Endothelial cell of umbilical vein (primary cell): Measurements from ENCODE around the gene MYO7B. TPM values are rescaled to one million over a fixed set of nuclear protein-coding genes. Genes with fewer than 3 reads are reported as not detected.

Experiments used
- BruUV-seq: library from RNA; stranded (reverse); fragments of 400-500 nt; replicated peaks from 2 replicates; lab custom pipeline; 2021; lab: Mats Ljungman, UMichigan
- CTCF ChIA-PET: fragments of 300-600, 350-600 bp; sonication (Branson Sonifier 250); formaldehyde crosslinking; loops from one replicate; lab custom pipeline; 2021; ENCODE audit warnings: antibody characterized with exemption, inconsistent platforms; lab: Charles Lee
- POLR2A ChIA-PET: fragments of 300-600, 350-600 bp; sonication (Branson Sonifier 250); formaldehyde crosslinking; loops from one replicate; lab custom pipeline; 2021; ENCODE audit warnings: antibody characterized with exemption, inconsistent platforms; lab: Charles Lee
- DNase-seq: peaks from one replicate; pipeline ENCODE4 v3.0.0-alpha.2; 2011; ENCODE audit warnings: low read depth, low spot score
- FAIRE-seq: peaks from 2 replicates; lab custom pipeline; 2011; peaks lifted over from hg19 to GRCh38; lab: Jason Lieb, UNC
- H2AFZ ChIP-seq: 2 replicates; pipeline ENCODE4 v1.6.0; 2012; ENCODE audit warnings: low read depth, low read length, control low read depth, inconsistent platforms
- H3K27ac ChIP-seq: 2 replicates; pipeline ENCODE4 v1.5.1; 2011; ENCODE audit warnings: low read depth, mild to moderate bottlenecking, control low read depth, low read length, moderate library complexity; ENCODE audit not compliant: insufficient read depth
- H3K27me3 ChIP-seq, 2 experiments: 2 replicates each; pipeline versions ENCODE4 v1.6.0 to v1.6.1; 2011; ENCODE audit warnings: low read length in 2 of 2, mixed read lengths in 1 of 2; ENCODE audit not compliant: control insufficient read depth in 2 of 2, insufficient read depth in 2 of 2
- H3K36me3 ChIP-seq, 2 experiments: 2 replicates in 1 of 2; 3 replicates in 1 of 2; pipeline ENCODE4 v1.5.1; 2011; ENCODE audit warnings: low read length in 2 of 2, mild to moderate bottlenecking in 1 of 2, moderate library complexity in 1 of 2; ENCODE audit not compliant: control insufficient read depth in 2 of 2, insufficient read depth in 2 of 2; ENCODE audit errors: extremely low read depth in 1 of 2
- H3K4me1 ChIP-seq: 3 replicates; pipeline ENCODE4 v1.5.1; 2011; ENCODE audit warnings: mild to moderate bottlenecking, low read length; ENCODE audit not compliant: control insufficient read depth, insufficient read depth; ENCODE audit errors: extremely low read depth
- H3K4me2 ChIP-seq: 2 replicates; pipeline ENCODE4 v1.6.1; 2011; ENCODE audit warnings: low read length, control low read depth, mixed read lengths; ENCODE audit not compliant: insufficient read depth
- H3K4me3 ChIP-seq, 3 experiments: fragments of 200-600 bp in 1 of 3; sonication (generic), shearing (Covaris generic) in 1 of 3; replicated peaks in 1 of 3; 2 replicates each; pipeline ENCODE4 v1.5.1; 2011 to 2016; ENCODE audit warnings: control low read depth in 3 of 3, low read length in 3 of 3, mild to moderate bottlenecking in 2 of 3, inconsistent platforms in 1 of 3, low read depth in 1 of 3, moderate library complexity in 1 of 3; ENCODE audit not compliant: insufficient read depth in 1 of 3
- H3K79me2 ChIP-seq: 2 replicates; pipeline ENCODE4 v1.6.0; 2012; ENCODE audit warnings: low read length, inconsistent platforms; ENCODE audit not compliant: control insufficient read depth, insufficient read depth
- H3K9ac ChIP-seq: replicated peaks from 2 replicates; pipeline ENCODE3; 2011; ENCODE audit warnings: low read length, control low read depth; ENCODE audit not compliant: insufficient read depth; ENCODE audit errors: extremely low read depth
- H3K9me1 ChIP-seq: replicated peaks from 3 replicates; pipeline ENCODE4 v1.6.0; 2011; ENCODE audit warnings: mild to moderate bottlenecking, low read length; ENCODE audit not compliant: control insufficient read depth, insufficient read depth; ENCODE audit errors: extremely low read depth
- H3K9me3 ChIP-seq: replicated peaks from 2 replicates; pipeline ENCODE4 v1.5.1; 2012; ENCODE audit warnings: low read length, inconsistent platforms; ENCODE audit not compliant: control insufficient read depth, insufficient read depth
- H4K20me1 ChIP-seq: replicated peaks from 2 replicates; pipeline ENCODE3; 2011; ENCODE audit warnings: mild to moderate bottlenecking, low read length; ENCODE audit not compliant: control insufficient read depth, insufficient read depth; ENCODE audit errors: extremely low read depth
- CTCF ChIP-seq, 2 donors: IDR thresholded peaks; 1 replicate in 1 of 2; 2 replicates in 1 of 2; pipeline ENCODE4 v1.5.1; 2011; ENCODE audit warnings: low read length in 2 of 2, mild to moderate bottlenecking in 2 of 2, moderate library complexity in 2 of 2, control low read depth in 1 of 2, inconsistent platforms in 1 of 2, low read depth in 1 of 2; ENCODE audit not compliant: insufficient read depth in 1 of 2; ENCODE audit errors: extremely low read depth in 1 of 2
- EZH2 ChIP-seq: IDR thresholded peaks from 2 replicates; pipeline ENCODE4 v1.6.1; 2012; ENCODE audit warnings: borderline replicate concordance, low read depth, mild to moderate bottlenecking, moderate library complexity, low read length, inconsistent platforms; ENCODE audit not compliant: severe bottlenecking
- FOS ChIP-seq: IDR thresholded peaks from 2 replicates; pipeline ENCODE4 v1.6.1; 2011; ENCODE audit warnings: mild to moderate bottlenecking, low read length, moderate library complexity, borderline replicate concordance; ENCODE audit not compliant: insufficient read depth
- GATA2 ChIP-seq: IDR thresholded peaks from 2 replicates; pipeline ENCODE4 v1.7.0; 2011; ENCODE audit warnings: low read depth, mild to moderate bottlenecking, moderate library complexity, mixed read lengths, low read length; ENCODE audit not compliant: insufficient read length, insufficient read depth
- JUN ChIP-seq: IDR thresholded peaks from 2 replicates; pipeline ENCODE4 v1.6.1; 2011; ENCODE audit warnings: borderline replicate concordance, low read depth; ENCODE audit not compliant: insufficient read length, insufficient read depth
- MAX ChIP-seq: IDR thresholded peaks from 2 replicates; pipeline ENCODE4 v1.6.1; 2011; ENCODE audit not compliant: insufficient read depth, insufficient read length
- MYC ChIP-seq: IDR thresholded peaks from one replicate; pipeline ENCODE4 v1.6.1; 2011; ENCODE audit warnings: mild to moderate bottlenecking, low read depth, low read length
- POLR2A ChIP-seq: IDR thresholded peaks from 2 replicates; pipeline ENCODE4 v1.6.1; 2012; ENCODE audit warnings: low read depth, mild to moderate bottlenecking, control low read depth, low read length
- POLR2AphosphoS5 ChIP-seq: IDR thresholded peaks from 2 replicates; pipeline ENCODE4 v1.6.1; 2012; ENCODE audit warnings: low read depth, mild to moderate bottlenecking, control low read depth, low read length, moderate library complexity; ENCODE audit not compliant: insufficient read depth
- dilution Hi-C: fragments of 300-500 bp; cut with MboI; formaldehyde crosslinking; loops from one replicate; pipeline ENCODE4 v1.15.0; 2019; ENCODE audit warnings: low sequenced_read_pairs; ENCODE audit not compliant: extremely low pct_ligation_motif_present
- intact Hi-C: fragments of 100-400 bp; cut with micrococcal nuclease; formaldehyde crosslinking; loops from one replicate; pipeline ENCODE4 v1.10.0; 2022
- polyA plus RNA-seq, 4 experiments: library from polyadenylated mRNA; depleted of rRNA in 3 of 4; stranded (reverse) in 3 of 4; unstranded in 1 of 4; fragments of >200 nt; gene quantifications; 2 replicates each; pipeline versions ENCODE4 v1.2.1 to v1.2.3, GENCODE V29; 2011 to 2012; ENCODE audit warnings: missing spikeins in 1 of 4
- total RNA-seq: library from RNA; stranded (reverse); gene quantifications from 2 replicates; pipeline ENCODE4 v1.2.3, GENCODE V29; 2021

Gene MYO7B
- total and polyA plus RNA-seq, 2 donors (not counting 3 experiments of a cell fraction or from before 2014, with no cell fraction given), result 0.17 TPM; not detected in 1

- no peaks in the 10 kb centered on the region for H3K9me1 ChIP-seq
- no peak overlapping the region for H2AFZ ChIP-seq
- no peak for DNase-seq
- no peaks in the 10 kb centered on the region for H3K79me2 ChIP-seq
- no peak overlapping the region for H3K4me2 ChIP-seq
- H3K9ac ChIP-seq, result no peak overlapping the region
- POLR2A ChIA-PET, result no interaction called here
- no peaks in the 10 kb centered on the region for H3K9me3 ChIP-seq
- BruUV-seq, result no TSS peak
- H3K4me1 ChIP-seq, result no peaks in the 10 kb centered on the region
- CTCF ChIA-PET, result interaction anchor here (1.2 kb wide), 1 partner anchor 31 kb away, joined by 4 read pairs; no protein-coding TSS in a partner anchor
- TF ChIP-seq MYC (no peak), CTCF (IDR thresholded peaks at IDR 0.05; ENCODE audit: extremely low read depth in 1 of 2, insufficient read depth in 1 of 2, low read depth in 1 of 2, low read length in 2 of 2) (no peak), POLR2AphosphoS5 (no peak), MAX (no peak), POLR2A (no peak), GATA2 (no peak), EZH2 (no peak), FOS (no peak), JUN (no peak)
- H3K4me3 ChIP-seq, result no peak overlapping the region
- H3K36me3 ChIP-seq, result no peaks in the 10 kb centered on the region
- H3K27me3 ChIP-seq, result no peaks in the 10 kb centered on the region
- FAIRE-seq, result no peak
- dilution Hi-C loops (no loop called here), intact Hi-C loops (no loop called here)
- no peak overlapping the region for H3K27ac ChIP-seq
- H4K20me1 ChIP-seq, result no peaks in the 10 kb centered on the region
These were observed 86.5 kb downstream of the MYO7B start for GRCh38 chr2:127621981-127622431.
